Kidney (tissue), 14 donors: ENCODE results near the gene SLC7A14. TPM values are rescaled to one million over a fixed set of nuclear protein-coding genes. Genes with fewer than 3 reads are reported as not detected.

Source experiments
- DNase-seq, 5 donors: peaks; one replicate each; pipeline ENCODE4 v3.0.0-alpha.2; 2013 to 2020
- FAIRE-seq: peaks from 2 replicates; lab custom pipeline; 2012; peaks lifted over from hg19 to GRCh38; lab: Jason Lieb, UNC
- H3K27ac ChIP-seq, 2 donors: one replicate each; pipeline ENCODE4 v1.7.0; 2013; ENCODE audit warnings: low read depth in 2 of 2, low read length in 2 of 2, inconsistent platforms in 1 of 2
- H3K27me3 ChIP-seq: one replicate; pipeline ENCODE4 v1.7.1; 2013; ENCODE audit warnings: low read length, inconsistent platforms; ENCODE audit not compliant: control insufficient read depth, insufficient read depth
- H3K36me3 ChIP-seq, 3 donors: one replicate each; pipeline versions ENCODE4 v1.7.0 to v1.7.1; 2013; ENCODE audit warnings: low read length in 3 of 3, control low read depth in 1 of 3, inconsistent platforms in 1 of 3; ENCODE audit not compliant: insufficient read depth in 3 of 3, control insufficient read depth in 2 of 3
- H3K4me1 ChIP-seq, 3 donors: one replicate each; pipeline versions ENCODE4 v1.7.0 to v1.7.1; 2013; ENCODE audit warnings: low read length in 3 of 3, inconsistent platforms in 1 of 3, low read depth in 1 of 3; ENCODE audit not compliant: control insufficient read depth in 2 of 3, insufficient read depth in 2 of 3
- H3K4me3 ChIP-seq, 3 donors: one replicate each; pipeline versions ENCODE4 v1.7.0 to v1.8.1; 2013; ENCODE audit warnings: low read length in 3 of 3, control low read depth in 1 of 3, inconsistent platforms in 1 of 3
- H3K9ac ChIP-seq, 3 donors: one replicate each; pipeline versions ENCODE4 v1.7.0 to v1.7.1; 2013; ENCODE audit warnings: low read length in 3 of 3, control low read depth in 1 of 3, inconsistent platforms in 1 of 3
- H3K9me3 ChIP-seq, 3 donors: one replicate each; pipeline versions ENCODE4 v1.7.0 to v1.7.1; 2013; ENCODE audit warnings: low read length in 3 of 3, control low read depth in 1 of 3, inconsistent platforms in 1 of 3; ENCODE audit not compliant: control insufficient read depth in 2 of 3, insufficient read depth in 1 of 3
- CTCF ChIP-seq: IDR thresholded peaks from 3 replicates; pipeline ENCODE4 v1.5.1; 2012; ENCODE audit warnings: mild to moderate bottlenecking, moderate library complexity, borderline replicate concordance; ENCODE audit not compliant: insufficient read depth; ENCODE audit errors: extremely low read depth
- intact Hi-C: fragments of 100-400 bp; cut with DNase I; formaldehyde crosslinking; loops from one replicate; pipeline ENCODE4 v1.11.1; 2022
- polyA plus RNA-seq: library from polyadenylated mRNA; stranded (reverse); fragments of 350-450 nt; fragmentation: Illumina TruSeq; extraction: RNeasy Lipid Tissue Mini Kit (QIAGEN cat#74804); gene quantifications from one replicate; pipeline ENCODE4 v1.2.3, GENCODE V29; 2014; ENCODE audit warnings: low read depth, low replicate concordance; ENCODE audit not compliant: insufficient read depth
- total RNA-seq: library from RNA; stranded (reverse); fragmentation: NEBNext Ultra II Directional; extraction: Animal tissue kit (Norgen Biotek cat#: 25700); gene quantifications from one replicate; pipeline ENCODE4 v1.2.1, GENCODE V29; 2021
- donor health status: control.
- donor health status: control.
- donor health status: control.
- donor health status: control.
- donor health status: control.
- donor health status: DM: yes; HTN: yes; CAD: no.
- donor health status: Normal renal cell carcinoma (clear cell type).

The SLC7A14 gene
- total and polyA plus RNA-seq, 2 donors from 2014 or later = 0.04 TPM; not detected in 1

- Histone ChIP-seq H3K27me3 (no peaks in the 10 kb centered on the region), H3K4me1 (peaks cover 0 to 20% (median 0%) of the 10 kb centered on the region in 3 donors), H3K9me3 (no peaks in the 10 kb centered on the region), H3K9ac (no peak overlapping the region), H3K27ac (no peak overlapping the region), H3K36me3 (no peaks in the 10 kb centered on the region), H3K4me3 (no peak overlapping the region)
- no peak for FAIRE-seq
- intact Hi-C loops = no loop called here
- TF ChIP-seq CTCF = no peak
- DNase-seq = peak in 3 of 5 donors; percentile 50 to 90 (median 66)
Observed at GRCh38 chr3:170470063-170471016, 115.5 kb downstream of the SLC7A14 start.

GRCh38 chr3:170469151-170470062, 116.5 kb downstream of the SLC7A14 start:
- H3K9me3 ChIP-seq = no peaks in the 10 kb centered on the region
- TF ChIP-seq CTCF = no peak
- no peaks in the 10 kb centered on the region for H3K27me3 ChIP-seq
- intact Hi-C loops = no loop called here
- FAIRE-seq (no peak), DNase-seq (peak in 4 of 5 donors; percentile 52 to 94 (median 76))
- H3K4me1 ChIP-seq = peaks cover 0 to 20% (median 0%) of the 10 kb centered on the region in 3 donors
- no peak overlapping the region for H3K27ac ChIP-seq
- H3K4me3 ChIP-seq = no peak overlapping the region
- no peak overlapping the region for H3K9ac ChIP-seq
- no peaks in the 10 kb centered on the region for H3K36me3 ChIP-seq

GRCh38 chr3:170467571-170468147, 118.2 kb downstream of the SLC7A14 start:
- TF ChIP-seq CTCF = no peak
- FAIRE-seq (no peak), DNase-seq (peak in 3 of 5 donors; percentile 49 to 84 (median 75))
- Histone ChIP-seq H3K36me3 (no peaks in the 10 kb centered on the region), H3K9ac (no peak overlapping the region), H3K4me1 (peaks cover 0 to 17% (median 0%) of the 10 kb centered on the region in 3 donors), H3K27ac (no peak overlapping the region), H3K9me3 (no peaks in the 10 kb centered on the region), H3K27me3 (no peaks in the 10 kb centered on the region), H3K4me3 (no peak overlapping the region)
- intact Hi-C loops = no loop called here
